HG02759 (cell line): ENCODE measurements around the gene IFNA7.
"Not testable (repeated sequence)": the region's sequence is repeated elsewhere in the genome, so short reads cannot be mapped to it uniquely, and the experiment has no call there.

Experiments
- ATAC-seq: cut with Tn5 transposase; IDR thresholded peaks from one replicate; pipeline ENCODE4 v1.9.1; 2021; ENCODE audit warnings: mild to moderate bottlenecking, moderate library complexity; ENCODE audit not compliant: unreplicated experiment

The IFNA7 gene

GRCh38 chr9:21202105-21202504 is at the start of gene IFNA7:
IFNA7 (minus strand) TSS chr9:21202205; CDS start chr9:21202165, 40 bp downstream.
- ATAC-seq = not testable (repeated sequence)

- no peak for ATAC-seq
Observed at GRCh38 chr9:21251638-21252037, 49.6 kb upstream of the IFNA7 start.

GRCh38 chr9:21251190-21251589 is 49.2 kb upstream of the IFNA7 start:
- ATAC-seq = no peak

- no peak for ATAC-seq
Observed at GRCh38 chr9:21244836-21245235, 42.8 kb upstream of the IFNA7 start.

GRCh38 chr9:21239911-21240310 is 37.9 kb upstream of the IFNA7 start, which contains the start of gene IFNA14:
IFNA14 (minus strand) TSS chr9:21240005; CDS start chr9:21239935, 70 bp downstream.
- ATAC-seq = no peak

GRCh38 chr9:21236360-21236714 is 34.3 kb upstream of the IFNA7 start:
- ATAC-seq = peak; percentile 16

- peak; percentile 85 for ATAC-seq
Observed at GRCh38 chr9:21235468-21236359, 33.7 kb upstream of the IFNA7 start.

- ATAC-seq = no peak
Observed at GRCh38 chr9:21234153-21234687, 32.2 kb upstream of the IFNA7 start.

GRCh38 chr9:21233258-21233657 is 31.3 kb upstream of the IFNA7 start:
- no peak for ATAC-seq

GRCh38 chr9:21228122-21228521 is 26.1 kb upstream of the IFNA7 start, which contains the start of gene IFNA17:
IFNA17 (minus strand) TSS chr9:21228222; CDS start chr9:21228173, 49 bp downstream.
- no peak for ATAC-seq

- not testable (repeated sequence) for ATAC-seq
Observed at GRCh38 chr9:21217211-21217610, 15.2 kb upstream of the IFNA7 start, which contains the start of gene IFNA16. IFNA16 (minus strand) TSS chr9:21217311; CDS start chr9:21217305, 6 bp downstream.

GRCh38 chr9:21213411-21214326 is 11.7 kb upstream of the IFNA7 start:
- ATAC-seq = peak; percentile 76

GRCh38 chr9:21212160-21212559 is 10.2 kb upstream of the IFNA7 start:
- ATAC-seq = not testable (repeated sequence)

GRCh38 chr9:21210782-21211181 is 8.8 kb upstream of the IFNA7 start:
- not testable (repeated sequence) for ATAC-seq

- no peak for ATAC-seq
Observed at GRCh38 chr9:21210311-21210710, 8.3 kb upstream of the IFNA7 start.

GRCh38 chr9:21207043-21207442 is 5.0 kb upstream of the IFNA7 start, which contains the start of gene IFNA10:
IFNA10 (minus strand) TSS chr9:21207143; CDS start chr9:21207097, 46 bp downstream.
- not testable (repeated sequence) for ATAC-seq

- no peak for ATAC-seq
Observed at GRCh38 chr9:21205204-21205603, 3.2 kb upstream of the IFNA7 start.

GRCh38 chr9:21194867-21195776 is 6.9 kb downstream of the IFNA7 start:
- ATAC-seq = peak; percentile 96

GRCh38 chr9:21187487-21187886 is 14.5 kb downstream of the IFNA7 start, which contains the start of gene IFNA4:
IFNA4 (minus strand) TSS chr9:21187587; CDS start chr9:21187531, 56 bp downstream.
- not testable (repeated sequence) for ATAC-seq
